HFFc6 (cell line): ENCODE results near the gene PDCL3. TPM values are rescaled to one million over a fixed set of nuclear protein-coding genes. Genes with fewer than 3 reads are reported as not detected.

Experiments
- DNase-seq: peaks from one replicate; pipeline ENCODE4 v3.0.0-alpha.2; 2018
- H3K27ac Mint-ChIP-seq: 2 replicates; pipeline ENCODE4 v1.8.0; 2020; ENCODE audit warnings: mild to moderate bottlenecking, mixed read lengths
- H3K27me3 Mint-ChIP-seq: 2 replicates; pipeline ENCODE4 v1.8.0; 2021; ENCODE audit warnings: mild to moderate bottlenecking, moderate library complexity, mixed read lengths; ENCODE audit not compliant: insufficient read depth
- H3K36me3 Mint-ChIP-seq: 2 replicates; pipeline ENCODE4 v1.8.0; 2021; ENCODE audit warnings: low read depth, mixed read lengths
- H3K4me1 Mint-ChIP-seq: 2 replicates; pipeline ENCODE4 v1.8.0; 2020; ENCODE audit warnings: low read depth, mixed read lengths
- H3K4me3 Mint-ChIP-seq: 2 replicates; pipeline ENCODE4 v1.8.0; 2020; ENCODE audit warnings: mild to moderate bottlenecking, moderate library complexity, mixed read lengths
- H3K9me3 Mint-ChIP-seq: 2 replicates; pipeline ENCODE4 v1.8.0; 2020; ENCODE audit warnings: mild to moderate bottlenecking, mixed read lengths
- total RNA-seq, 6 experiments: library from RNA; stranded (reverse); fragmentation: NEBNext Ultra II Directional; extraction: Animal tissue kit (Norgen Biotek cat#: 25700); gene quantifications; 2 replicates in 1 of 6; 3 replicates in 5 of 6; pipeline ENCODE4 v1.2.3, GENCODE V29; 2021
- TF ChIP-seq, protein P1 (sequence below): fragments of 200-600 bp; sonication (generic); IDR thresholded peaks from 2 replicates; pipeline ENCODE4 v1.5.0; 2021; ENCODE audit warnings: antibody characterized with exemption, mild to moderate bottlenecking

The PDCL3 gene
- total RNA-seq, 6 experiments from 2014 or later: 26.1 to 30.3 (median 29.1) TPM

DNA sequence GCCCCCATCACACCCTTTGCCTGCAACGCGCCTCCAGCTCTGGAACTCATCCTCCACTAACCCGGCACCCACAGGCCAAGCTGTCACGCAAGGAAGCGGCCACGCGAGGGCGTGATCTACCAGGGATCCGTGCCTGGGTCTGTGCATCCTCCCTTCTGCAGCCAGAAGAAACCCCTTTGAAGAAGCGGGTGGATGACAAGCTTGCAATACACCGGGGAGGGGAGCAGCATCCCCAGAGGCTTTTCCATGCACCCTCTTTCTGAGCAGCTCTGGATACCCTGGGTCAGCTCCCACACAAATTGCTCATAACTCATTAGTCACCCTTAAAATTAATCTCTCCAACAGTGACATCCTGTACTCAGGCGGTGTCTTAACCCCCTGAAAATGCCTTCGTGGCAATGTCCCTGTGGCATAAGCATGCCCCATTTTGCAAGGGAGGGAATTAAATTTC lies 47.6 kb downstream of the PDCL3 start:
- H3K27me3 Mint-ChIP-seq: no peaks in the 10 kb centered on the region; the same call in none of the 2 replicates
- no peak overlapping the region for H3K4me3 Mint-ChIP-seq
- H3K9me3 Mint-ChIP-seq: no peaks in the 10 kb centered on the region
- H3K36me3 Mint-ChIP-seq: no peaks in the 10 kb centered on the region
- H3K27ac Mint-ChIP-seq: no peak overlapping the region
- TF ChIP-seq, protein P1, sequence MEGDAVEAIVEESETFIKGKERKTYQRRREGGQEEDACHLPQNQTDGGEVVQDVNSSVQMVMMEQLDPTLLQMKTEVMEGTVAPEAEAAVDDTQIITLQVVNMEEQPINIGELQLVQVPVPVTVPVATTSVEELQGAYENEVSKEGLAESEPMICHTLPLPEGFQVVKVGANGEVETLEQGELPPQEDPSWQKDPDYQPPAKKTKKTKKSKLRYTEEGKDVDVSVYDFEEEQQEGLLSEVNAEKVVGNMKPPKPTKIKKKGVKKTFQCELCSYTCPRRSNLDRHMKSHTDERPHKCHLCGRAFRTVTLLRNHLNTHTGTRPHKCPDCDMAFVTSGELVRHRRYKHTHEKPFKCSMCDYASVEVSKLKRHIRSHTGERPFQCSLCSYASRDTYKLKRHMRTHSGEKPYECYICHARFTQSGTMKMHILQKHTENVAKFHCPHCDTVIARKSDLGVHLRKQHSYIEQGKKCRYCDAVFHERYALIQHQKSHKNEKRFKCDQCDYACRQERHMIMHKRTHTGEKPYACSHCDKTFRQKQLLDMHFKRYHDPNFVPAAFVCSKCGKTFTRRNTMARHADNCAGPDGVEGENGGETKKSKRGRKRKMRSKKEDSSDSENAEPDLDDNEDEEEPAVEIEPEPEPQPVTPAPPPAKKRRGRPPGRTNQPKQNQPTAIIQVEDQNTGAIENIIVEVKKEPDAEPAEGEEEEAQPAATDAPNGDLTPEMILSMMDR: peak; percentile 83
- DNase-seq: peak; percentile 61
- H3K4me1 Mint-ChIP-seq: peaks cover 16% of the 10 kb centered on the region

DNA sequence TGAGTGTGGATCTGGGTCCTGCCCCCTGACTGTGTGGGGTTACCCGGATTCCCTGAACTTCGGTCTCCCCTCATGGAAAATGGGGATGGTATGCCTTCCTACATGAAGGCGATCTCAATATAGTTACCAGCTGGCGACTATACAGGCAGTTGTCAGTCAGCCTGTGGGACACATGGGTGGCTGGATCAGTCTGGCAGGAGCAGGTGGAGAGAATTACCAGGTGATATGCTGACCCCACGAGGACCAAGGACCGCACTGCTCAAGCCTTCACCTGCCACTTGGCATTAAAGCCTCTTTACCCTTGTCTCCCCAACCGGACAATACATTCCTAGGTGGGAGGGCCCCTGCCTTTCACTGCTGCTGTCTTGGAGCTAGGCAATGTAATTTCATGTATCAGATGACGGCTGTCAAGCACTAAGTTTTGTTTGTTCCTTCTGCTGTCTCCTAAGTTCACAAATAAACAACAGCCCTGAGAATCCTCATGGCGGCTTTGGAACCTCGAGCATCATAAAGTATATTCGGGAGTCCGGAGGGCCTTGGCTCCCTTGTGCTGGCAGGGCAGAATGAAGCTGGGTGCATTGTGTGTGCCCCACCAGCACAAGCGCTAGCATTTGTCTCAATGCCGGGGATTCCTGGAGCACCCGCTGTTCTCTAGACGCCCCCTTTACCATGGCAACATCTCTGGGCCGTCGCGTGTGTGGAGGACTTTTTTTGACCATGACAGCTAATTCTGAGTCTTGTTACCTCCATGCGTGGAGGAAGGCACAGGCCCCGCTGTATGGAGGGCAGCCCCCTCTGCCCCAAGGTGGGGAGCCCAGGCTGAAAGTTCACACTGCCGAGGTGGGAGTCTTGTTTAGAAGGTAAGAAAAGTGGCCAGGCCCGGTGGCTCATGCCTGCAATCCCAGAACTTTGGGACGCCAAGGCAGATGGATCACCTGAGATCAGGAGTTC lies 48.6 kb downstream of the PDCL3 start:
- Mint-ChIP-seq H3K27me3 (no peaks in the 10 kb centered on the region; the same call in none of the 2 replicates), H3K36me3 (no peaks in the 10 kb centered on the region), H3K4me3 (no peak overlapping the region), H3K27ac (no peak overlapping the region), H3K4me1 (peaks cover 16% of the 10 kb centered on the region), H3K9me3 (no peaks in the 10 kb centered on the region)
- DNase-seq: no peak
- TF ChIP-seq, protein P1: no peak

DNA sequence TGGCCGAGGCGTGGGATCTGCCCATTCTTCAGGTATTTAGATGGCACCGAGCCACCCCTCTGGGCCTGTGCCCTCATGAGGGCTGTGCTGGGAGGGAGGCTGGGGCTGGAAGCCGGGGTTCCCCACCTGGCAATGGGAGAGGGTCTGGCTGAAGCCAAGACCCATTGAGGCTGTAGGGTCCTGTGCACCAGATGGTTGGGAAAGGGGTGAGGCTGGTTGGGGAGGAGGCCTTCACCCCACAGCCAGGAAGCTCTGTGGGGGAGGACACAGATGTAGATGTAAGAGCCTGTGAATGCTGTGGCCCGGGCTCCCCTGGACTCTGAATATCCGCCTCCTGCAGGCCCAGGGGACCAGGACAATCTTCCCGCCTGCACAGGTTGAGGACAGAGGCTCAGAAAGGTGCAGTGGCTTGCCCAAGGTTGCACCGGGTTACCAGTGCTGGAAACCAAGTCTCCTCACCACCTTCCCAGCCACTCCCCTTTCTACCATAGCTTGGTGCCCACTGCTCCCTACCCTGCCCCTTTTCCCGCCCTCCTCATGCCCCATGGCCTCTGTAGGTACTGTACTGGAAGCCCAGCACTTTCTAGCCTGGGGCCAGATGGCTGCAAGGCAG lies 49.7 kb downstream of the PDCL3 start:
- TF ChIP-seq, protein P1: no peak

DNA sequence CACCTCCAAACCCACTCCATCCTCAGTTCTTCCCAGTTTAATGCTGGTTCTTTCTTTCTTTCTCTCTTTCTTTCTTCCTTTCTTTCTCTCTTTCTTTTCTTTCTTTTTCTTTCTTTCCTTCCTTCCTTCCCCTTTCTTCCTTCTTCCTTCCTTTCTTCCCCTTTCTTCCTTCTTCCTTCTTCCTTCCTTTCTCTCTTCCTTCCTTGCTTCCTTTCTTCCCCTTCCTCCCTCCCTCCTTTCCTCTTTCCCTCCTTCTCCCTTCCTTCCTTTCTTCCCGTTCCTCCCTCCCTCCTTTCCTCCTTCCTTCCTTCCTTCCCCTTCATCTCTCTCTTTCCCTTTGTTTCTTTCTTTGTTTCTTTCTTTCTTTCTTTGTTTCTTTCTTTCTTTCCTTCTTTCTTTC lies 50.9 kb downstream of the PDCL3 start:
- TF ChIP-seq, protein P1: no peak
- H3K36me3 Mint-ChIP-seq: no peaks in the 10 kb centered on the region
- no peak for DNase-seq
- H3K4me3 Mint-ChIP-seq: no peak overlapping the region
- H3K27ac Mint-ChIP-seq: no peak overlapping the region
- peaks cover 12% of the 10 kb centered on the region for H3K4me1 Mint-ChIP-seq
- H3K9me3 Mint-ChIP-seq: no peaks in the 10 kb centered on the region
- H3K27me3 Mint-ChIP-seq: peaks cover 5% of the 10 kb centered on the region

More for the DNA sequence above, 49.7 kb downstream of the PDCL3 start:
- DNase-seq: no peak
- Mint-ChIP-seq H3K27ac (no peak overlapping the region), H3K4me1 (peaks cover 12% of the 10 kb centered on the region), H3K9me3 (no peaks in the 10 kb centered on the region), H3K27me3 (peaks cover 5% of the 10 kb centered on the region), H3K4me3 (no peak overlapping the region), H3K36me3 (no peaks in the 10 kb centered on the region)

DNA sequence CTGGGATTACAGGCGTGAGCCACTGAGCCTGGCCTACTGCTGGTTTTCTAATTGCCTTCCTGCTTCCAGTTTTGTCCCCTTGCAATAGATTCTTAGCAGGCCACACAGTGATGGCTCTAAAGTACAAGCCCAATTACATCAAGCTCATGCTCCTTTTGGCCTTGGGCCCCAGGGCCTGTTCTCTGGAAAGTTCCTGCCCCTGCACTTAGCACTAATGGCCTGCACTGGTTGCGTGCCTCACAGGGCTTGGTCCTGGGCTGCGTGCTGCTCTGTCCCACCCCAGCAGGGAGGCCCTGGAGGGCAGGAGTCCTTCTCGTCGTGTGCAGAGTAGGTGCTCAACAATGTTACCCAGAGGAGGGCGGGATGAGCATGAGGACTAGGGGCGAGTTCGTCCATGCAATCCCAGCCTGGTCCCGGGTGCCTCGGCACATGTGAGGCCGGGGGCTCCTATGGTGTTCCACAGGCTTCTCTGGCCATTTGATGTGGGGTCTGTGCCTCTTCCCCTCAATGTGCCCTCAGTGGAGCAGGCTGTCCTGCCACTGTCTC lies 51.7 kb downstream of the PDCL3 start:
- H3K27me3 Mint-ChIP-seq: peaks cover 10% of the 10 kb centered on the region
- no peak for DNase-seq
- no peak overlapping the region for H3K27ac Mint-ChIP-seq
- no peaks in the 10 kb centered on the region for H3K9me3 Mint-ChIP-seq
- H3K4me3 Mint-ChIP-seq: no peak overlapping the region
- peaks cover 12% of the 10 kb centered on the region for H3K4me1 Mint-ChIP-seq
- no peaks in the 10 kb centered on the region for H3K36me3 Mint-ChIP-seq
- TF ChIP-seq, protein P1: no peak
